T-cell (primary cell): ENCODE results near the gene ZFP69. TPM values are rescaled to one million over a fixed set of nuclear protein-coding genes. Genes with fewer than 3 reads are reported as not detected.
A peak's percentile ranks its signal among the peaks of the same experiment; 100 is the strongest.

Experiments used
- ATAC-seq, 4 experiments: fragments of 200-7000 bp in 3 of 4; fragments of 150-1000 bp in 1 of 4; cut with Tn5 transposase; replicated peaks in 1 of 4; 1 replicate in 3 of 4; 2 replicates in 1 of 4; pipeline ENCODE4 v1.10.0; 2021; ENCODE audit warnings: moderate library complexity in 3 of 4, mild to moderate bottlenecking in 2 of 4, moderate number of reproducible peaks in 1 of 4
- CTCF ChIA-PET, 2 donors: fragments of 300-600 bp; sonication (Branson Sonifier 250); formaldehyde crosslinking; loops; one replicate each; lab custom pipeline; 2022; ENCODE audit warnings: antibody characterized with exemption in 2 of 2; lab: Charles Lee
- POLR2A ChIA-PET, 2 donors: fragments of 300-600 bp; sonication (Branson Sonifier 250); formaldehyde crosslinking; loops; one replicate each; lab custom pipeline; 2022; ENCODE audit warnings: antibody characterized with exemption in 2 of 2; lab: Charles Lee
- DNase-seq, 35 experiments: peaks; one replicate each; pipeline versions ENCODE4 v3.0.0 to v3.0.0-alpha.2; 2013 to 2023
- H3K27ac ChIP-seq: one replicate; pipeline ENCODE4 v1.5.1; 2013; ENCODE audit warnings: low read length
- H3K27me3 ChIP-seq, 2 experiments: replicated peaks in 1 of 2; 1 replicate in 1 of 2; 2 replicates in 1 of 2; pipeline versions ENCODE4 v1.6.1 to v1.7.0; 2013; ENCODE audit warnings: low read length in 1 of 2, mixed read lengths in 1 of 2; ENCODE audit not compliant: control insufficient read depth in 2 of 2, insufficient read depth in 2 of 2; ENCODE audit errors: extremely low read depth in 1 of 2
- H3K36me3 ChIP-seq, 2 donors: 1 replicate in 1 of 2; 2 replicates in 1 of 2; pipeline versions ENCODE4 v1.6.1 to v1.7.0; 2013; ENCODE audit warnings: low read length in 1 of 2; ENCODE audit not compliant: control insufficient read depth in 2 of 2, insufficient read depth in 1 of 2; ENCODE audit errors: extremely low read depth in 1 of 2
- H3K4me1 ChIP-seq, 2 experiments: 1 replicate in 1 of 2; 2 replicates in 1 of 2; pipeline versions ENCODE4 v1.6.1 to v1.7.0; 2013; ENCODE audit warnings: low read length in 2 of 2, mixed read lengths in 1 of 2; ENCODE audit not compliant: insufficient read depth in 2 of 2, control insufficient read depth in 1 of 2; ENCODE audit errors: extremely low read depth in 1 of 2
- H3K4me3 ChIP-seq, 2 donors: 1 replicate in 1 of 2; 2 replicates in 1 of 2; pipeline versions ENCODE4 v1.5.1 to v1.7.0; 2013; ENCODE audit warnings: mild to moderate bottlenecking in 2 of 2, low read length in 1 of 2, moderate library complexity in 1 of 2; ENCODE audit not compliant: control insufficient read depth in 1 of 2; ENCODE audit errors: extremely low read depth in 1 of 2
- H3K9me3 ChIP-seq: 2 replicates; pipeline ENCODE4 v1.7.0; 2013
- H3K27ac Mint-ChIP-seq, 2 donors: one replicate each; pipeline ENCODE4 v1.8.0; 2020 to 2021; ENCODE audit warnings: mild to moderate bottlenecking in 2 of 2, mixed read lengths in 2 of 2
- H3K27me3 Mint-ChIP-seq, 2 donors: one replicate each; pipeline ENCODE4 v1.8.0; 2021 to 2022; ENCODE audit warnings: mixed read lengths in 2 of 2
- H3K36me3 Mint-ChIP-seq: one replicate; pipeline ENCODE4 v1.8.0; 2021; ENCODE audit warnings: mixed read lengths
- H3K4me1 Mint-ChIP-seq, 3 donors: one replicate each; pipeline ENCODE4 v1.8.0; 2020 to 2022; ENCODE audit warnings: mixed read lengths in 3 of 3, mild to moderate bottlenecking in 1 of 3
- H3K4me3 Mint-ChIP-seq, 3 donors: one replicate each; pipeline ENCODE4 v1.8.0; 2020 to 2022; ENCODE audit warnings: mild to moderate bottlenecking in 3 of 3, mixed read lengths in 3 of 3, moderate library complexity in 3 of 3
- H3K9me3 Mint-ChIP-seq, 3 donors: one replicate each; pipeline ENCODE4 v1.8.0; 2020 to 2022; ENCODE audit warnings: mixed read lengths in 3 of 3
- WGBS: methylation state at CpG from one replicate; pipeline ENCODE4 v1.1.5; 2013; ENCODE audit warnings: missing lambda C conversion rate; ENCODE audit not compliant: insufficient coverage; 5-methylcytosine and 5-hydroxymethylcytosine counted together
- total RNA-seq, 35 experiments: library from RNA in 6 of 35; stranded (reverse) in 6 of 35; fragments of 120-200 nt in 1 of 35; gene quantifications; one replicate each; pipeline versions ENCODE4 v1.2.1 to v1.2.4 and lab custom pipeline; 2013 to 2026

Gene ZFP69
- total RNA-seq, 5 donors from 2014 or later (not counting 1 experiment from before 2014, with no cell fraction given), result 3.9 to 4.5 (median 4.1) TPM

DNA sequence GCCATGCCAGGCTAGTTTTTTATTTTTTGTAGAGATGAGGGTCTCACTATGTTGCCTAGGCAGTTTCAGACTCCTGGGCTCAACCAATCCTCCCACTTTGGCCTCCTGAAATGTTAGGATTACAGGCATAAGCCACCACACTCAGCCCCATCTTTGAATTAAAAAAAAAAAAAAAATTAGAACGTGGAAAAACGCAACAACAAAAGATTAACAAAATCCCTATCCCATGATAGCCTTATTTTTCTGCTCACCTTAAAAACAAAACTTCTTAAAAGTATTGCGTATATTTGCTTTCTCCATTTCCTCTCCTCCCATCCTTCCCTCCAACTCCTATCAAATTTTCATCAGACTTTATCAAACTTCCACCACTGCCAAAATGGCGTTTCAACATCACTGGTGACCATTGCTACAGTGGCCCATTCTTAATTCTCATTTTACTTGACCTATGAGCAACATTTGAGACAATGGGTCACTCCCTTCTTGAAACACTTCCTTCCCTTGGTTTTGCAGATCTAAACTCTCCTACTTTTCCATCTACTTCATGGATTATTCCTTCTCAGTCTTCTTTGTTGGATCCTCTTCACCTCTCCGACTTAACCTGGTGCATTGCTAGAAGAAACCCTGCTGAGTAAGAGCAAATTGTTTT is 53.8 kb downstream of the ZFP69 start:
- peaks cover 7 to 13% of the 10 kb centered on the region in 2 experiments for H3K4me1 ChIP-seq
- H3K9me3 Mint-ChIP-seq, result peaks cover 0 to 9% (median 6%) of the 10 kb centered on the region in 3 donors
- peaks cover 24 to 28% (median 25%) of the 10 kb centered on the region in 3 donors for H3K4me1 Mint-ChIP-seq
- DNase-seq, result no peak
- peak overlapping the region; percentile 87 to 99 (median 99) for H3K4me3 Mint-ChIP-seq
- peaks cover 2% of the 10 kb centered on the region for H3K9me3 ChIP-seq
- peaks cover 4 to 21% of the 10 kb centered on the region in 2 donors for H3K27me3 Mint-ChIP-seq
- peaks cover 15% of the 10 kb centered on the region for H3K36me3 Mint-ChIP-seq
- H3K27ac ChIP-seq, result peak overlapping the region; percentile 77
- H3K36me3 ChIP-seq, result no peaks in the 10 kb centered on the region
- ChIA-PET CTCF (interaction anchor here in 1 of 2 donors (0.5 to 1.7 kb wide), 5 partner anchors 38 to 872 kb away, joined by 3 to 6 read pairs (median 3); partner anchors contain the start of gene NFYC), POLR2A (interaction anchor here in 1 of 2 donors (0.7 kb wide), 1 partner anchor 80 kb away, joined by 3 read pairs; no protein-coding TSS in a partner anchor)
- WGBS, result 53% methylated on average over 4 of the region's 5 CpGs
- H3K27me3 ChIP-seq, result no peaks in the 10 kb centered on the region
- ATAC-seq, result no peak
- peak overlapping the region; percentile 89 to 95 for H3K27ac Mint-ChIP-seq
- H3K4me3 ChIP-seq, result peak overlapping the region; percentile 55 to 59

DNA sequence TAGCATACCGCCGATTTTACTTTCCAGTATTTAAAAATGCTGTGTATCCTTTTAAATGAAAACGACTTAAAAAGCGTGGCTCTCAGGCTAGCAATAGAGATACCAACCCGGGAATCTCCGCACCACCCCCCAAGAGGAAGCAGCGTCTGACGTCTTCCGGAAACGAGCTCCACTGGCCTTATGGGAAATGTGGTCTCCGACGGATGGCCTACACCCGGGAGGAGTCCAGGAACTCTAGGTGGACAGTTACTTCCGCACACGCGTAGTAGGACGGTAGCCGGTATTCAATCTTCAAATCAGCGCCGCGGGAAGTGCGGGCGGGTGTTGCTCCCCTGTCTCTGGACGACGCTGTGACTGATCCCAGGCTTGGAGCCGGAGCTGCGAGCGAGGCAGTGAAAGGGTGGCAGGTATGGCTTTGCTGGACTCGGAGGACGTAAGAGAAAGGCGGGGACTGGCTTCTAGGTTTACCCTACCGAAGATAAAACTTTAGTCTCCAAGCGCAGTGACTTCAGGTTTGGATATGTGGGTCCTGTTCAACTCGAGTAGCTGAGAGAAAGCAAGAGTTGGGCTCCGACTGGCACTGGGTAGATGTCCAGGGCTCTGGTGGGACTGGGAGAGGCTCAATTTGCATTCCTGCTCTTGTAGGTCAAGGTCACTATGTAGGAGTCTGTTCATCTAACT is 54.4 kb downstream of the ZFP69 start, which contains the start of gene ZNF684:
Gene ZNF684, plus strand, starts transcription at position 257 of the 681 bp plus-strand sequence. CDS start 1,530 bp downstream, outside the sequence.
- H3K4me1 ChIP-seq, result peaks cover 7 to 13% of the 10 kb centered on the region in 2 experiments
- CTCF ChIA-PET, result interaction anchor here (0.5 to 1.7 kb wide), 12 partner anchors 9 to 1554 kb away, joined by 3 to 6 read pairs (median 3); partner anchors contain the start of genes EXO5 (in 1 of the 2) and NFYC (in 1 of the 2)
- peaks cover 0 to 14% of the 10 kb centered on the region in 2 donors for H3K27me3 Mint-ChIP-seq
- peaks cover 0 to 4% (median 3%) of the 10 kb centered on the region in 3 donors for H3K9me3 Mint-ChIP-seq
- no peaks in the 10 kb centered on the region for H3K36me3 ChIP-seq
- POLR2A ChIA-PET, result interaction anchor here (0.5 to 0.7 kb wide), 5 partner anchors 20 to 1473 kb away, joined by 3 to 5 read pairs (median 3); no protein-coding TSS in a partner anchor
- H3K4me1 Mint-ChIP-seq, result peaks cover 24 to 28% (median 25%) of the 10 kb centered on the region in 3 donors
- WGBS, result under 1% methylated on average over 30 of the region's 35 CpGs
- H3K4me3 Mint-ChIP-seq, result peak within 1 kb of the TSS; percentile 87 to 99 (median 99)
- H3K27ac Mint-ChIP-seq, result peak within 1 kb of the TSS; percentile 89 to 95
- H3K27me3 ChIP-seq, result no peaks in the 10 kb centered on the region
- DNase-seq (peak; percentile 60 to 93 (median 79)), ATAC-seq (peak; percentile 97 to 99 (median 98))
- H3K4me3 ChIP-seq, result peak within 1 kb of the TSS; percentile 55 to 59
- H3K27ac ChIP-seq, result peak within 1 kb of the TSS; percentile 77
- H3K36me3 Mint-ChIP-seq, result peaks cover 12% of the 10 kb centered on the region
- no peaks in the 10 kb centered on the region for H3K9me3 ChIP-seq

DNA sequence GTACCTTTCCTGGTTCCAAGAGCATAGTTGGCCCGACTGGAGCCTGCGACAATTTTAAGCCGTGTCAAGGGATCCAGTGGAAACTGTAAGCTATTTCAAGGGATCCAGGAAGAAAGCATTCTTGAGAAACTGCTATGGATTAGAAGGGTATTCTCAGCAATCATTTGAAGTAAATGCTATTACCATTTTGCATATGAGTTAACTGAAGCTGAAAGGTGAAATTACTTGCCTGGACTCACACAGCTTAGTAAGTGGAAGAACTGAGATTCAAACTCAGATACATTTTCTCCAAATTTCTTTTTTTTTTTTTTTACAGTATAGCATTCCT is 54.9 kb downstream of the ZFP69 start:
- Histone ChIP-seq H3K27ac (peak overlapping the region; percentile 77), H3K9me3 (no peaks in the 10 kb centered on the region), H3K27me3 (no peaks in the 10 kb centered on the region), H3K36me3 (no peaks in the 10 kb centered on the region), H3K4me3 (peak overlapping the region; percentile 55 to 59), H3K4me1 (peaks cover 7 to 13% of the 10 kb centered on the region in 2 experiments)
- H3K9me3 Mint-ChIP-seq, result peaks cover 0 to 4% (median 3%) of the 10 kb centered on the region in 3 donors
- peak overlapping the region; percentile 89 to 95 for H3K27ac Mint-ChIP-seq
- ChIA-PET CTCF (interaction anchor here (0.6 to 1.7 kb wide), 10 partner anchors 24 to 634 kb away, joined by 3 to 6 read pairs (median 3); partner anchors contain the start of genes EXO5 (in 1 of the 2) and NFYC (in 1 of the 2)), POLR2A (interaction anchor here (0.6 to 0.9 kb wide), 4 partner anchors 19 to 1474 kb away, joined by 3 to 5 read pairs (median 4); partner anchors contain the start of gene SMAP2 (in 1 of the 2))
- DNase-seq, result no peak
- peaks cover 15% of the 10 kb centered on the region for H3K36me3 Mint-ChIP-seq
- peak overlapping the region; percentile 87 to 99 (median 99) for H3K4me3 Mint-ChIP-seq
- ATAC-seq, result no peak
- no CpG with 5 or more reads among the region's 3 CpGs for WGBS
- H3K4me1 Mint-ChIP-seq, result peaks cover 24 to 28% (median 25%) of the 10 kb centered on the region in 3 donors
- H3K27me3 Mint-ChIP-seq, result peaks cover 0 to 11% of the 10 kb centered on the region in 2 donors

DNA sequence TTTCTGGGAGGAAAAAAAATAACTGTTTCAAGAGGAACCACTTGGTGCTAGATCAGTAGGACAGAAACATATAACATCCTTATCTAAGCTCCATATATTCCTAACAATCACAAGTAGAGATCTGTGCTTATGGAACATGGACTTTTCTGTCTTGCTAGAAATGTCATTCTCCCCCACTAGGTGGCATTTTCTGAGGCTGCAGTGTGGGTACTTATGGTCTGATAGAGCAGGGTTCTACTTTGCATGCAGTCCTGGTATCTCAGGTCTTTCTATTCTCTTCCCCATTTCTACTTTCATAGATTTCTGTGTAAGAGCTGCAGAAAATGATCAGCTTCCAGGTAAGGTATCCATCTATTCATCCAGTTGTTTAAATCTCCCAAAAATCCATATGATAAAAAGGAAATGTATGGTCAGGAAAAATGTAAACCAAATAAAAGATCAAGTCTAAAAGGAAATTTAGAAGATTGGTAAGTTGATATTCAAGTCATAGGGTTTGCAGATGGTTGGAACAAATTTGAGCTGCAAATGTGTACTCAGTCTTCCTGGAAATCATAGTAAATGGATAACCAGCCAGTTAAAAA is 55.8 kb downstream of the ZFP69 start:
- Mint-ChIP-seq H3K4me1 (peaks cover 24 to 28% (median 25%) of the 10 kb centered on the region in 3 donors), H3K36me3 (peaks cover 21% of the 10 kb centered on the region), H3K4me3 (peak overlapping the region; percentile 29 to 87 (median 47)), H3K9me3 (no peaks in the 10 kb centered on the region), H3K27me3 (peaks cover 0 to 3% of the 10 kb centered on the region in 2 donors), H3K27ac (no peak overlapping the region)
- DNase-seq, result peak in 9 of 35 experiments; percentile 1 to 58 (median 8)
- Histone ChIP-seq H3K27ac (no peak overlapping the region), H3K4me3 (no peak overlapping the region), H3K4me1 (peaks cover 7 to 13% of the 10 kb centered on the region in 2 experiments), H3K36me3 (no peaks in the 10 kb centered on the region), H3K9me3 (no peaks in the 10 kb centered on the region), H3K27me3 (no peaks in the 10 kb centered on the region)
- ChIA-PET POLR2A (interaction anchor here (0.5 to 0.9 kb wide), 2 partner anchors 160 to 204 kb away, joined by 3 to 15 read pairs; partner anchors contain the start of gene SMAP2 (in 1 of the 2)), CTCF (interaction anchor here (0.6 to 1.4 kb wide), 11 partner anchors 15 to 1249 kb away, joined by 3 to 12 read pairs (median 3); partner anchors contain the start of genes EXO5 (in 1 of the 2) and ZFP69B (in 1 of the 2))
- ATAC-seq, result no peak

DNA sequence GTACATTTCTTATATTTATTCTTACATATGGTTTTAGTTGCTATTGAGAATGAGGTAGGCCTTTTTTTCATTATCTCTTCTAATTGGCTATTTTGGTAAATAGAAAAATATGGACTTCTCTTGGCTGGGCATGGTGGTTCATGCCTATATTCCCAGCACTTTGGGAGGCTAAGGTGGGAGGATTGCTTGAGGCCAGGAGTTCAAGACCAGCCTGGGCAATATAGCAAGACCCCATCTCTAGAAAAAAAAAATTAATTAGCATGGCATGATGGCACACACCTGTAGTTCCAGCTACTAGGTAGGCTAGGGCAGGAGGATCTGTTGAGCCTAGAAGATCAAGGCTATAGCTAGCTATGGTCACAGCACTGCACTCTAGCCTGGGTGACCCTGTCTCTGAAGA is 57.5 kb downstream of the ZFP69 start:
- ChIA-PET CTCF (no interaction called here), POLR2A (no interaction called here)
- Histone ChIP-seq H3K36me3 (no peaks in the 10 kb centered on the region), H3K27me3 (no peaks in the 10 kb centered on the region), H3K9me3 (no peaks in the 10 kb centered on the region), H3K4me1 (peaks cover 7 to 13% of the 10 kb centered on the region in 2 experiments), H3K27ac (no peak overlapping the region), H3K4me3 (no peak overlapping the region)
- H3K9me3 Mint-ChIP-seq, result no peaks in the 10 kb centered on the region
- H3K27me3 Mint-ChIP-seq, result peaks cover 0 to 3% of the 10 kb centered on the region in 2 donors
- no peak overlapping the region for H3K27ac Mint-ChIP-seq
- DNase-seq (no peak), ATAC-seq (no peak)
- H3K4me3 Mint-ChIP-seq, result no peak overlapping the region
- peaks cover 24 to 28% (median 25%) of the 10 kb centered on the region in 3 donors for H3K4me1 Mint-ChIP-seq
- peaks cover 28% of the 10 kb centered on the region for H3K36me3 Mint-ChIP-seq
